NB4 (cell line): ENCODE data around the gene LAMTOR5.

Experiments
- DNase-seq: peaks from one replicate; pipeline ENCODE4 v3.0.0; 2010; ENCODE audit warnings: low read depth
- H3K4me3 ChIP-seq: one replicate; pipeline ENCODE4 v1.5.1; 2011; ENCODE audit warnings: mild to moderate bottlenecking, low read depth, low read length, moderate library complexity
- MYC ChIP-seq: IDR thresholded peaks from 2 replicates; pipeline ENCODE4 v1.6.1; 2011; ENCODE audit warnings: low read depth, low read length
- POLR2A ChIP-seq: IDR thresholded peaks from 2 replicates; pipeline ENCODE4 v1.6.1; 2011; ENCODE audit warnings: mild to moderate bottlenecking; ENCODE audit not compliant: insufficient read length; ENCODE audit errors: extremely low read depth
- TF ChIP-seq, protein P1 (sequence below): IDR thresholded peaks from one replicate; pipeline ENCODE4 v1.5.1; 2012; ENCODE audit warnings: low read depth, low read length
- TF ChIP-seq, protein P2 (sequence below): IDR thresholded peaks from 2 replicates; pipeline ENCODE4 v1.6.1; 2011; ENCODE audit warnings: low read depth, low read length

LAMTOR5 gene

DNA sequence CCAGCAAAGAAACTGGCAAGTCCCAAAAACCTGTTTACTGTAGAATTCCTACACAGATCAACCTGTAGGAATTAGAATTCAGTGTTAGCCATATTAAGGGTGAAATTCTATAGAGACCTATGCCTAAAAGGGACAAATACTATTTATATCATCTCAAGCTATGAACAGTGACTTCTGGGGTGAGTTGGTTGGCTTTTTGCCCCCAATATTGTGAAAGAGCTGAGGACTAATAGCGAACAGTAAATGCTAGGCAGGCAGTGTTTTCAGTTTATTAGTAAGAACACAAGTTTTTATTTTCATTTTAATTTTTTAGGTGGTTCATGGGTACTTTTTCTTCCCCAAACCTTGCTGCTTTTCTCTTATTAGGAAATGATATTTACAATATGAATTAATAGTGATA, 32.0 kb downstream of the LAMTOR5 start:
- TF ChIP-seq MYC (no peak), POLR2A (no peak)
- TF ChIP-seq, protein P1, sequence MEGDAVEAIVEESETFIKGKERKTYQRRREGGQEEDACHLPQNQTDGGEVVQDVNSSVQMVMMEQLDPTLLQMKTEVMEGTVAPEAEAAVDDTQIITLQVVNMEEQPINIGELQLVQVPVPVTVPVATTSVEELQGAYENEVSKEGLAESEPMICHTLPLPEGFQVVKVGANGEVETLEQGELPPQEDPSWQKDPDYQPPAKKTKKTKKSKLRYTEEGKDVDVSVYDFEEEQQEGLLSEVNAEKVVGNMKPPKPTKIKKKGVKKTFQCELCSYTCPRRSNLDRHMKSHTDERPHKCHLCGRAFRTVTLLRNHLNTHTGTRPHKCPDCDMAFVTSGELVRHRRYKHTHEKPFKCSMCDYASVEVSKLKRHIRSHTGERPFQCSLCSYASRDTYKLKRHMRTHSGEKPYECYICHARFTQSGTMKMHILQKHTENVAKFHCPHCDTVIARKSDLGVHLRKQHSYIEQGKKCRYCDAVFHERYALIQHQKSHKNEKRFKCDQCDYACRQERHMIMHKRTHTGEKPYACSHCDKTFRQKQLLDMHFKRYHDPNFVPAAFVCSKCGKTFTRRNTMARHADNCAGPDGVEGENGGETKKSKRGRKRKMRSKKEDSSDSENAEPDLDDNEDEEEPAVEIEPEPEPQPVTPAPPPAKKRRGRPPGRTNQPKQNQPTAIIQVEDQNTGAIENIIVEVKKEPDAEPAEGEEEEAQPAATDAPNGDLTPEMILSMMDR, result no peak
- TF ChIP-seq, protein P2, sequence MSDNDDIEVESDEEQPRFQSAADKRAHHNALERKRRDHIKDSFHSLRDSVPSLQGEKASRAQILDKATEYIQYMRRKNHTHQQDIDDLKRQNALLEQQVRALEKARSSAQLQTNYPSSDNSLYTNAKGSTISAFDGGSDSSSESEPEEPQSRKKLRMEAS, result no peak
- H3K4me3 ChIP-seq, result no peak overlapping the region
- DNase-seq, result no peak

DNA sequence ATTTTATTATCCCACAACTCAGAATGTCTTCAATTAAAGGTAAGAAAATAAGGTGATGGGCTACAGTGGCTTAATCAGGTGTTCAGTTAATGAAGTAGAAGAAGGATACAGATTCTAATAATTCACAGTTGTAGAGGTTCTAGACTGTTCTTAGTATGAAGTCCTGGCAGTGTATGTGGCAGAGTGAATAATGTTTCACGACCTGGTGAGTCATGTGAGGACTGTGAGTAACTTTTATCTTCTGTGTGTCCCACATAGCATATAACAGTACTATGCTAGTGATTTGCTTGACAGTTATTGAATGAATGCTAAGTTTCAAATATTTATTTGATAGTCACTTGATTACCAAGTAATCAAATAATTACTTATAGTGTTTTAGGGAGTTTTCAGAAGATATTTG, 36.7 kb downstream of the LAMTOR5 start:
- H3K4me3 ChIP-seq, result no peak overlapping the region
- DNase-seq, result no peak
- TF ChIP-seq POLR2A (no peak), MYC (no peak)
- TF ChIP-seq, protein P2, result no peak
- TF ChIP-seq, protein P1, result no peak

DNA sequence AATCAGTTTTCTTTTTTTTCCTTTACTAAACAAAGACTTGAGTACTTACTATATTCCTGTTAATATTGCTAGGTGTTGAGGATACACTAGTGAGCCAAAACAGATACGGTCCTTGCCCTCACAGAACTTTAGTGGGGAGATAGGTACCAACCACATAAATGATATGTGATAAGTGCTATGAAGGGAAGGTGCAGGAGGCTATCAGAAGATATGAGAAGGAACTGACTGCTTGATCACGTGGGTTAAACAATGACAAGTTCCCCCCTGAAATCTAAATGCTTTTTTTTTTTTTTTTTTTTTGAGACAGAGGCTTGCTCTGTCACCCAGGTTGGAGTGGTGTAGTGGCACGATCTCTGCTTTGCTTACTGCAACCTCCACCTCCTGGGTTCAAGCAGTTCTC, 43.3 kb downstream of the LAMTOR5 start:
- TF ChIP-seq, protein P1, result no peak
- TF ChIP-seq, protein P2, result no peak
- TF ChIP-seq MYC (no peak), POLR2A (no peak)
- no peak for DNase-seq
- no peak overlapping the region for H3K4me3 ChIP-seq

DNA sequence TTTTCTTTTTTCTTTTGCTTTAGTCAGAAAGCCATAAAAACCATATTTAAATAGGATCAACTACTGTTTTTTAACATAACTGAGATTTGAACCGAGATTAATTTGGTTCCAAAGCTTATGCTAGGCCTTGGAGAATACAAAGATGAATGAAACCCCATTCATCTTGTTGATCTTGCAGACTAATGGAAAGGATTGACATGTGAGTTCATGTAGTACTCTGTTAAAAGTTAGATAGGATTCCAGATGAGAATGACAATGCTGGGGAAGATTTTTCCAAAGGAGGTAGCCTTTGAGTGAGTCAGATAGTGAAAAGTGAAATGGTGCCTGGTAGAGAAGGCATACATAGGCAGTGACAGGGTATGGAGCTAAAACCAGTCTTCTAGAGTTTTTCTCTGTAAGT, 45.6 kb downstream of the LAMTOR5 start:
- no peak for DNase-seq
- TF ChIP-seq POLR2A (no peak), MYC (no peak)
- TF ChIP-seq, protein P1, result no peak
- TF ChIP-seq, protein P2, result no peak
- no peak overlapping the region for H3K4me3 ChIP-seq

DNA sequence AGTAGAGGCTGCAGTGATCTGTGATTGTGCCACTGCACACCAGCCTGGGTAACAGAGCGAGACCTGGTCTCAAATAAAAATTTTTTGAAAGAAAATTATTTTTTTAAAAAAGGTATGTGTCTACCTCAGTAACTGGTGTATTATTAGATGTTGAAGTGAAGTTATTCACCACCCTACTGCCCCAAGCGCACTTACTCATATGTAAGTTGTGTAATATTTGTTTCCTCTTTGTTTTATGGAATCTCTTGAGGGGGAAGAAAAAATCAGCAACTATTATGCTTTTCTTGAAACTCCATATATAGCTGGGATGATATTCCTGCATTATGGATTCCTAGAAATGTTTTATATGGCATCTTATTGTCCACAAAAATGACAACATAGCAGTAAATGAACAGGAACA, 47.1 kb downstream of the LAMTOR5 start:
- no peak for TF ChIP-seq MYC
- TF ChIP-seq, protein P1, result no peak
- no peak for TF ChIP-seq POLR2A
- TF ChIP-seq, protein P2, result no peak
- H3K4me3 ChIP-seq, result no peak overlapping the region
- no peak for DNase-seq

DNA sequence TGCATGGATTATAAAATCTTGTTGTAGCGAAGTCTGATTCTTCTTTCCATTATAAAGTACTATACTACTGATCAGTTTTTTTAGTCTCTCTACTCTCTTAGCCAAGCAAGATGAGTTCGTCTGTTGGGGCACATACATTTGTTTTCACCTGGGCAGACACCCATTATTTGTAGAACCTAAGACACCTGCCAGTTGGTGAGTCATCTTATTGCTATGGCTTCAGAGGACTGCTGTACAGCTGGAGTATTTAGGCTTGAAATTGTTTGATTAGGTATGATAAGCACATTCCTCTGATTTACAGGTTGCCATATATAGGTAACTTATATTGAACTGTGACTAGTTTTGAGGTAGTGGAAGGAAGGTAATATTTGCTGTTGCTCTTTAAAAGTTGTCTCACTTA, 51.1 kb downstream of the LAMTOR5 start:
- no peak overlapping the region for H3K4me3 ChIP-seq
- DNase-seq, result no peak
- TF ChIP-seq, protein P1, result no peak
- no peak for TF ChIP-seq MYC
